WTC11 (cell line): ENCODE data around the gene MTFMT. TPM values are rescaled to one million over a fixed set of nuclear protein-coding genes. Genes with fewer than 3 reads are reported as not detected.
A peak's percentile ranks its signal among the peaks of the same experiment; 100 is the strongest.
"Not testable (repeated sequence)": the region's sequence is repeated elsewhere in the genome, so short reads cannot be mapped to it uniquely, and the experiment has no call there.

Source experiments
- ATAC-seq: fragments of 200-7000 bp; cut with Tn5 transposase; 2 replicates; pipeline ENCODE4 v1.10.0; 2021; ENCODE audit warnings: mild to moderate bottlenecking, moderate library complexity
- CTCF ChIA-PET: fragments of 300-600 bp; sonication (Branson Sonifier 250); formaldehyde crosslinking; loops from one replicate; lab custom pipeline; 2021; ENCODE audit warnings: antibody characterized with exemption; lab: Charles Lee
- POLR2A ChIA-PET: fragments of 350-600 bp; sonication (Branson Sonifier 250); formaldehyde crosslinking; loops from one replicate; lab custom pipeline; 2021; ENCODE audit warnings: antibody characterized with exemption; lab: Charles Lee
- DNase-seq: peaks from one replicate; pipeline ENCODE4 v3.0.0; 2021; ENCODE audit warnings: low spot score
- H3K27ac Mint-ChIP-seq: 2 replicates; pipeline ENCODE4 v1.8.0; 2021; ENCODE audit warnings: mixed read lengths
- H3K27me3 Mint-ChIP-seq: 2 replicates; pipeline ENCODE4 v1.8.0; 2021; ENCODE audit warnings: low read depth, mild to moderate bottlenecking, moderate library complexity, mixed read lengths
- H3K36me3 Mint-ChIP-seq: 2 replicates; pipeline ENCODE4 v1.8.0; 2021; ENCODE audit warnings: mixed read lengths
- H3K4me1 Mint-ChIP-seq: 2 replicates; pipeline ENCODE4 v1.8.0; 2022; ENCODE audit warnings: mixed read lengths
- H3K4me3 Mint-ChIP-seq: 2 replicates; pipeline ENCODE4 v1.8.0; 2021; ENCODE audit warnings: mild to moderate bottlenecking, moderate library complexity, mixed read lengths
- H3K9me3 Mint-ChIP-seq: 2 replicates; pipeline ENCODE4 v1.8.0; 2021; ENCODE audit warnings: mixed read lengths
- ESRRA ChIP-seq: sonication (generic); formaldehyde crosslinking; IDR thresholded peaks from 2 replicates; pipeline ENCODE4 v1.8.1; 2022; ENCODE audit warnings: mild to moderate bottlenecking, missing genetic modification reagents, borderline replicate concordance
- FOXJ3 ChIP-seq: sonication (generic); formaldehyde crosslinking; IDR thresholded peaks from 2 replicates; pipeline ENCODE4 v1.9.0; 2021; ENCODE audit warnings: missing genetic modification reagents, mild to moderate bottlenecking, borderline replicate concordance
- FOXP1 ChIP-seq: sonication (generic); formaldehyde crosslinking; IDR thresholded peaks from 2 replicates; pipeline ENCODE4 v1.8.0; 2022; ENCODE audit warnings: missing genetic modification reagents, mild to moderate bottlenecking, moderate library complexity, borderline replicate concordance
- NFYB ChIP-seq: sonication (generic); formaldehyde crosslinking; conservative IDR thresholded peaks from 2 replicates; pipeline ENCODE4 v1.8.0; 2022; ENCODE audit warnings: low read depth, missing genetic modification reagents
- SOX15 ChIP-seq: fragments of 250-450 bp; sonication (Bioruptor Pico); IDR thresholded peaks from 2 replicates; pipeline ENCODE4 v1.9.0; 2021; ENCODE audit warnings: mild to moderate bottlenecking
- TCF7 ChIP-seq: sonication (generic); formaldehyde crosslinking; IDR thresholded peaks from 2 replicates; pipeline ENCODE4 v1.8.0; 2022; ENCODE audit warnings: mild to moderate bottlenecking, low read depth, missing genetic modification reagents, moderate library complexity
- total RNA-seq: library from RNA; stranded (reverse); gene quantifications from 3 replicates; pipeline ENCODE4 v1.2.3, GENCODE V29; 2021
- TF ChIP-seq, protein P1 (sequence below): sonication (generic); formaldehyde crosslinking; IDR thresholded peaks from 2 replicates; pipeline ENCODE4 v1.8.1; 2023; ENCODE audit warnings: mild to moderate bottlenecking, missing genetic modification reagents, borderline replicate concordance
- TF ChIP-seq, protein P2 (sequence below): sonication (generic); formaldehyde crosslinking; IDR thresholded peaks from 2 replicates; pipeline ENCODE4 v1.8.1; 2022; ENCODE audit warnings: low read depth, mild to moderate bottlenecking, moderate library complexity, missing genetic modification reagents, borderline replicate concordance
- TF ChIP-seq, protein P3 (sequence below): fragments of 250-450 bp; sonication (Bioruptor Pico); IDR thresholded peaks from 2 replicates; pipeline ENCODE4 v2.1.2; 2022; ENCODE audit warnings: mild to moderate bottlenecking, moderate library complexity
- TF ChIP-seq, protein P4 (sequence below): sonication (generic); formaldehyde crosslinking; IDR thresholded peaks from 2 replicates; pipeline ENCODE4 v1.8.1; 2023; ENCODE audit warnings: mild to moderate bottlenecking, missing genetic modification reagents

Gene MTFMT
- total RNA-seq, 1 experiment from 2014 or later = 26.7 TPM

DNA sequence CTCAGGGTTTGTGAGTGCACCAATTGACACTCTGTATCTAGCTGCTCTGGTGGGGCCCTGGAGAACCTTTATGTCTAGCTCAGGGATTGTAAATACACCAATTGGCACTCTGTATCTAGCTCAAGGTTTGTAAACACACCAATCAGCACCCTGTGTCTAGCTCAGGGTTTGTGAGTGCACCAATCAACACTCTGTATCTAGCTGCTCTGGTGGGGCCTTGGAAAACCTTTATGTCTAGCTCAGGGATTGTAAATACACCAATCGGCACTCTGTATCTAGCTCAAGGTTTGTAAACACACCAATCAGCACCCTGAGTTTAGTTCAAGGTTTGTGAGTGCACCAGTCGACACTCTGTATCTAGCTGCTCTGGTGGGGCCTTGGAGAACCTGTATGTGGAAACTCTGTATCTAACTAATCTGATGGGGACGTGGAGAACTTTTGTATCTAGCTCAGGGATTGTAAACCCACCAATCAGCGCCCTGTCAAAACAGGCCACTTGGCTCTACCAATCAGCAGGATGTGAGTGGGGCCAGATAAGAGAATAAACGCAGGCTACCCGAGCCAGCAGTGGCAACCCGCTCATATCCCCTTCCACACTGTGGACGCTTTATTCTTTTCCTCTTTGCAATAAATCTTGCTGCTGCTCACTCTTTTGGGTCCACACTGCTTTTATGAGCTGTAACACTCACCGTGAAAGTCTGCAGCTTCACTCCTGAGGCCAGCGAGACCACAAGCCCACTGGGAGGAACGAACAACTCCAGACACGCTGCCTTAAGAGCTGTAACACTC lies 46.4 kb upstream of the MTFMT start:
- CTCF ChIA-PET = interaction anchor here (1.5 to 15.1 kb wide), 6 partner anchors 8 to 42 kb away, joined by 3 to 308 read pairs (median 52); partner anchors contain the start of gene RASL12

DNA sequence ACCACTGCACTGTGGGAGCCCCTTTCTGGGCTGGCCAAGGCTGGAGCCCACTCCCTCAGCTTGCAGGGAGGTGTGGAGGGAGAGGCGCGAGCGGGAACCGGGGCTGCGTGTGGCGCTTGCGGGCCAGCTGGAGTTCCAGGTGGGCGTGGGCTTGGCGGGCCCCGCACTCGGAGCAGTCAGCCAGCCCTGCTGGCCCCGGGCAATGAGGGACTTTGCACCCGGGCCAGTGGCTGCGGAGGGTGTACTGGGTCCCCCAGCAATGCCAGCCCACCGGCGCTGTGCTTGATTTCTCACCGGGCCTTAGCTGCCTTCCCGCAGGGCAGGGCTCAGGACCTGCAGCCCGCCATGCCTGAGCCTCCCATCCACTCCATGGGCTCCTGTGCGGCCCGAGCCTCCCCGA lies 45.5 kb upstream of the MTFMT start:
- H3K27ac Mint-ChIP-seq, H3K36me3 Mint-ChIP-seq, DNase-seq, POLR2A ChIA-PET, H3K4me3 Mint-ChIP-seq, ATAC-seq: not testable (repeated sequence)
- Mint-ChIP-seq H3K27me3 (peaks cover 12% of the 10 kb centered on the region), H3K9me3 (peaks cover 11% of the 10 kb centered on the region), H3K4me1 (peaks cover 23% of the 10 kb centered on the region)
- CTCF ChIA-PET = interaction anchor here (1.3 to 1.4 kb wide), 2 partner anchors 12 to 21 kb away, joined by 4 to 8 read pairs; no protein-coding TSS in a partner anchor

More for the DNA sequence above, 46.4 kb upstream of the MTFMT start:
- peaks cover 11% of the 10 kb centered on the region for H3K9me3 Mint-ChIP-seq
- DNase-seq, ATAC-seq: not testable (repeated sequence)
- H3K27ac Mint-ChIP-seq = peak overlapping the region; percentile 63; the same call in 1 of the 2 replicates
- peak; percentile 33 for TF ChIP-seq NFYB (CRISPR knock-in tag)
- TF ChIP-seq, all 79 proteins: peak for 1; not testable (repeated sequence) for 78
- H3K4me3 Mint-ChIP-seq, H3K36me3 Mint-ChIP-seq, POLR2A ChIA-PET: not testable (repeated sequence)
- Mint-ChIP-seq H3K27me3 (peaks cover 12% of the 10 kb centered on the region), H3K4me1 (peaks cover 23% of the 10 kb centered on the region)

DNA sequence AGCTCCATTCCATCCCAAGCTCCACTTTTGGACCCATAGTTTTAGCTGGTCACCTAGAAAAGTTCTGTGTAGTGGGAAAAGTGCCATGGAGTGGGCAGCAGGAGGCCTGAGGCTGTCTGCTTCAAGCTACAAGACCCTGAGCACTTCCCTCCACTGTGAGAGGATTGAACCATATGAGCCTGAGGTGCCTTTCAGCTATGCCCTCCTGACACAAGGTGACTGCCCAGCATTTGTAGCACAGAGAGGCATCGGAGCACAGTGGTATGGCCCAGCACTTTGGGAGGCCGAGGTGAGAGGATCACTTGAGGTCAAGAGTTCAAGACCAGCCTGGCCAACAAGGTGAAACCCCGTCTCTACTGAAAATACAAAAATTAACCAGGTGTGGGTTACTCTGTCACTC lies 43.2 kb upstream of the MTFMT start:
- H3K4me3 Mint-ChIP-seq = no peak overlapping the region
- DNase-seq (no peak), ATAC-seq (no peak)
- peaks cover 11% of the 10 kb centered on the region for H3K9me3 Mint-ChIP-seq
- peaks cover 14% of the 10 kb centered on the region for H3K27me3 Mint-ChIP-seq
- peaks cover 4% of the 10 kb centered on the region; the same call in 1 of the 2 replicates for H3K36me3 Mint-ChIP-seq
- H3K27ac Mint-ChIP-seq = no peak overlapping the region
- POLR2A ChIA-PET = no interaction called here
- TF ChIP-seq FOXJ3 (CRISPR knock-in tag) (no peak), ESRRA (CRISPR knock-in tag) (no peak), TCF7 (CRISPR knock-in tag) (no peak), FOXP1 (CRISPR knock-in tag) (no peak), SOX15 (CRISPR knock-in tag) (no peak)
- TF ChIP-seq, protein P1, sequence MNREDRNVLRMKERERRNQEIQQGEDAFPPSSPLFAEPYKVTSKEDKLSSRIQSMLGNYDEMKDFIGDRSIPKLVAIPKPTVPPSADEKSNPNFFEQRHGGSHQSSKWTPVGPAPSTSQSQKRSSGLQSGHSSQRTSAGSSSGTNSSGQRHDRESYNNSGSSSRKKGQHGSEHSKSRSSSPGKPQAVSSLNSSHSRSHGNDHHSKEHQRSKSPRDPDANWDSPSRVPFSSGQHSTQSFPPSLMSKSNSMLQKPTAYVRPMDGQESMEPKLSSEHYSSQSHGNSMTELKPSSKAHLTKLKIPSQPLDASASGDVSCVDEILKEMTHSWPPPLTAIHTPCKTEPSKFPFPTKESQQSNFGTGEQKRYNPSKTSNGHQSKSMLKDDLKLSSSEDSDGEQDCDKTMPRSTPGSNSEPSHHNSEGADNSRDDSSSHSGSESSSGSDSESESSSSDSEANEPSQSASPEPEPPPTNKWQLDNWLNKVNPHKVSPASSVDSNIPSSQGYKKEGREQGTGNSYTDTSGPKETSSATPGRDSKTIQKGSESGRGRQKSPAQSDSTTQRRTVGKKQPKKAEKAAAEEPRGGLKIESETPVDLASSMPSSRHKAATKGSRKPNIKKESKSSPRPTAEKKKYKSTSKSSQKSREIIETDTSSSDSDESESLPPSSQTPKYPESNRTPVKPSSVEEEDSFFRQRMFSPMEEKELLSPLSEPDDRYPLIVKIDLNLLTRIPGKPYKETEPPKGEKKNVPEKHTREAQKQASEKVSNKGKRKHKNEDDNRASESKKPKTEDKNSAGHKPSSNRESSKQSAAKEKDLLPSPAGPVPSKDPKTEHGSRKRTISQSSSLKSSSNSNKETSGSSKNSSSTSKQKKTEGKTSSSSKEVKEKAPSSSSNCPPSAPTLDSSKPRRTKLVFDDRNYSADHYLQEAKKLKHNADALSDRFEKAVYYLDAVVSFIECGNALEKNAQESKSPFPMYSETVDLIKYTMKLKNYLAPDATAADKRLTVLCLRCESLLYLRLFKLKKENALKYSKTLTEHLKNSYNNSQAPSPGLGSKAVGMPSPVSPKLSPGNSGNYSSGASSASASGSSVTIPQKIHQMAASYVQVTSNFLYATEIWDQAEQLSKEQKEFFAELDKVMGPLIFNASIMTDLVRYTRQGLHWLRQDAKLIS (CRISPR knock-in tag) = no peak
- TF ChIP-seq, protein P2, sequence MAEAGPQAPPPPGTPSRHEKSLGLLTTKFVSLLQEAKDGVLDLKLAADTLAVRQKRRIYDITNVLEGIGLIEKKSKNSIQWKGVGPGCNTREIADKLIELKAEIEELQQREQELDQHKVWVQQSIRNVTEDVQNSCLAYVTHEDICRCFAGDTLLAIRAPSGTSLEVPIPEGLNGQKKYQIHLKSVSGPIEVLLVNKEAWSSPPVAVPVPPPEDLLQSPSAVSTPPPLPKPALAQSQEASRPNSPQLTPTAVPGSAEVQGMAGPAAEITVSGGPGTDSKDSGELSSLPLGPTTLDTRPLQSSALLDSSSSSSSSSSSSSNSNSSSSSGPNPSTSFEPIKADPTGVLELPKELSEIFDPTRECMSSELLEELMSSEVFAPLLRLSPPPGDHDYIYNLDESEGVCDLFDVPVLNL = no peak
- TF ChIP-seq, protein P3, sequence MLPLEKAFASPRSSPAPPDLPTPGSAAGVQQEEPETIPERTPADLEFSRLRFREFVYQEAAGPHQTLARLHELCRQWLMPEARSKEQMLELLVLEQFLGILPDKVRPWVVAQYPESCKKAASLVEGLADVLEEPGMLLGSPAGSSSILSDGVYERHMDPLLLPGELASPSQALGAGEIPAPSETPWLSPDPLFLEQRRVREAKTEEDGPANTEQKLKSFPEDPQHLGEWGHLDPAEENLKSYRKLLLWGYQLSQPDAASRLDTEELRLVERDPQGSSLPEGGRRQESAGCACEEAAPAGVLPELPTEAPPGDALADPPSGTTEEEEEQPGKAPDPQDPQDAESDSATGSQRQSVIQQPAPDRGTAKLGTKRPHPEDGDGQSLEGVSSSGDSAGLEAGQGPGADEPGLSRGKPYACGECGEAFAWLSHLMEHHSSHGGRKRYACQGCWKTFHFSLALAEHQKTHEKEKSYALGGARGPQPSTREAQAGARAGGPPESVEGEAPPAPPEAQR (CRISPR knock-in tag) = no peak
- TF ChIP-seq, protein P4, sequence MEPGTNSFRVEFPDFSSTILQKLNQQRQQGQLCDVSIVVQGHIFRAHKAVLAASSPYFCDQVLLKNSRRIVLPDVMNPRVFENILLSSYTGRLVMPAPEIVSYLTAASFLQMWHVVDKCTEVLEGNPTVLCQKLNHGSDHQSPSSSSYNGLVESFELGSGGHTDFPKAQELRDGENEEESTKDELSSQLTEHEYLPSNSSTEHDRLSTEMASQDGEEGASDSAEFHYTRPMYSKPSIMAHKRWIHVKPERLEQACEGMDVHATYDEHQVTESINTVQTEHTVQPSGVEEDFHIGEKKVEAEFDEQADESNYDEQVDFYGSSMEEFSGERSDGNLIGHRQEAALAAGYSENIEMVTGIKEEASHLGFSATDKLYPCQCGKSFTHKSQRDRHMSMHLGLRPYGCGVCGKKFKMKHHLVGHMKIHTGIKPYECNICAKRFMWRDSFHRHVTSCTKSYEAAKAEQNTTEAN (CRISPR knock-in tag) = no peak
- peaks cover 19% of the 10 kb centered on the region for H3K4me1 Mint-ChIP-seq
- CTCF ChIA-PET = interaction anchor here (1.1 kb wide), 1 partner anchor 14 kb away, joined by 3 read pairs; no protein-coding TSS in a partner anchor
